IPS-15b (cell line): Measurements from ENCODE around the gene COX8A.

Source experiments
- H3K27me3 ChIP-seq: one replicate; pipeline ENCODE4 v1.6.1; 2013; ENCODE audit warnings: low read length; ENCODE audit not compliant: control insufficient read depth, insufficient read depth
- H3K36me3 ChIP-seq: one replicate; pipeline ENCODE4 v1.6.1; 2013; ENCODE audit warnings: low read length; ENCODE audit not compliant: control insufficient read depth, insufficient read depth
- H3K4me1 ChIP-seq: one replicate; pipeline ENCODE4 v1.6.1; 2013; ENCODE audit warnings: mild to moderate bottlenecking, low read length; ENCODE audit not compliant: control insufficient read depth, insufficient read depth
- H3K4me3 ChIP-seq: one replicate; pipeline ENCODE4 v1.5.1; 2013; ENCODE audit warnings: low read depth, low read length
- H3K9ac ChIP-seq: one replicate; pipeline ENCODE4 v1.6.1; 2013; ENCODE audit warnings: low read depth, mild to moderate bottlenecking, low read length
- H3K9me3 ChIP-seq: one replicate; pipeline ENCODE4 v1.6.1; 2013; ENCODE audit warnings: mild to moderate bottlenecking, low read length; ENCODE audit not compliant: control insufficient read depth, insufficient read depth

COX8A gene

DNA sequence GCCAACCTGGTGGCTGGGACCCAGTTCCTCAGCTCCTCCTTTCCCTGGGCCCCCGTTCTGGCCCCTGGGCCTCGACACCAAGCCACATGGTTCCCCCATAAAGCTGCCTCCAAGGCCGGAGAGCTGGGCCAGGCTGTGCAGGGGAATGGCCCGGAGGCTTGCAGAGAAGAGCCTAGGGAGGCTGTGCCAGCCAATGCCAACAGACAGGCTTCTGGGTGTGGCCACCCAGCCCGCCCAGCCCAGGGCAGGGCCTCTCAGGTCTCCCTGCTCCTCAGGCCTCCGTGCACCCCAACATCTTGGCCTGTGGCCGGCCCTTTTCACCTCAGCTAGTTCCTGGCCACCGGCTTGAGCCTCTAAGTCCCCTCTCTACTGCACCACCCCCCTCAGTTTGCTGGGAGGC lies 43.9 kb downstream of the COX8A start:
- Histone ChIP-seq H3K9ac (no peak overlapping the region), H3K9me3 (no peaks in the 10 kb centered on the region), H3K27me3 (peaks cover 6% of the 10 kb centered on the region), H3K36me3 (no peaks in the 10 kb centered on the region), H3K4me1 (no peaks in the 10 kb centered on the region), H3K4me3 (no peak overlapping the region)

DNA sequence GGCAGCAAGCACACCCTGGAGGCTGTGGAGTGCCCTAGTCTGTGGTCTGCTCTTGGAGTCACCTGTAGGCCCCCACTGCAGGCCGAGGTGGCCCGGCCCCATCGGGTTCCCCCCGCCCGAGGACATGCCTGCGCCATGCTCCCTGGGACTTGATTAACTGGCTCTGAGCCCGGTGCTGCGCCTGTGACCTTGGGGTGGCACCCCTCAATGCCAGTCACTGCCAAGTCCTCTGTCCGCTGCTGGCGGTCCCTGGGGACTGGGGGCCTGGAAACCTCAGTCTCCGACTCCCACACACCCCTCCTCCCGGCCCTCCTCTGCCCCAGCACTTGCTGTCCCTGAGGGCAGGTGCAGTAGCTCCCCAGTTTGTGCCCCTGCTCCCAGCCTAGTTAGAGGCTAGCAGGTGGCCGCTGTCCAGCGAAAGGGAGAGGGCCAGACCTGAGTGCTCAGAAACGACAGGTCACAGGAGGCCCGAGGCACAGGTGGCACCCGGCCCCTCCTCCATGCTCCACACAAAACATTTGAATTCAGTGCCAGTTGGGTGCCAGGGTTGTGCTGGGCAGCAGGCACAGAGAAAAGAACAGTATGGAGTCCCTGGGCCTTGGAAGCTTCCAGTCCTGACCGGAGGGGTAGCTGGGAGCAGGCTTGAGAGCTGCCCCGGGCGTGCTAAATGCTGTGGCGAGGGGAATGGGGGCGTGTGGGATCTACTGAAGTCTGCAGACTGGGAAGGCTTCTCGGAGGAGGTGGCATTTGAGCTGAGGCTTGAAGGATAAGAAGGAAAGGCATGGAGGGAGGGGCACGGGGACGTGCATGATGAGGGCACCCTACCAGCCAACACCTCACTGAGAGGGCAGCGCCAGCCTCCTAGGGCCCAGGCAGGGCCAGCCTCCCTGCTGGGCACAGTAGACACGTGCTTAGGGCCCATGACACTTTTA lies 45.0 kb downstream of the COX8A start:
- H3K9ac ChIP-seq = no peak overlapping the region
- H3K4me1 ChIP-seq = peaks cover 2% of the 10 kb centered on the region
- peaks cover 6% of the 10 kb centered on the region for H3K27me3 ChIP-seq
- H3K36me3 ChIP-seq = no peaks in the 10 kb centered on the region
- no peak overlapping the region for H3K4me3 ChIP-seq
- no peaks in the 10 kb centered on the region for H3K9me3 ChIP-seq

DNA sequence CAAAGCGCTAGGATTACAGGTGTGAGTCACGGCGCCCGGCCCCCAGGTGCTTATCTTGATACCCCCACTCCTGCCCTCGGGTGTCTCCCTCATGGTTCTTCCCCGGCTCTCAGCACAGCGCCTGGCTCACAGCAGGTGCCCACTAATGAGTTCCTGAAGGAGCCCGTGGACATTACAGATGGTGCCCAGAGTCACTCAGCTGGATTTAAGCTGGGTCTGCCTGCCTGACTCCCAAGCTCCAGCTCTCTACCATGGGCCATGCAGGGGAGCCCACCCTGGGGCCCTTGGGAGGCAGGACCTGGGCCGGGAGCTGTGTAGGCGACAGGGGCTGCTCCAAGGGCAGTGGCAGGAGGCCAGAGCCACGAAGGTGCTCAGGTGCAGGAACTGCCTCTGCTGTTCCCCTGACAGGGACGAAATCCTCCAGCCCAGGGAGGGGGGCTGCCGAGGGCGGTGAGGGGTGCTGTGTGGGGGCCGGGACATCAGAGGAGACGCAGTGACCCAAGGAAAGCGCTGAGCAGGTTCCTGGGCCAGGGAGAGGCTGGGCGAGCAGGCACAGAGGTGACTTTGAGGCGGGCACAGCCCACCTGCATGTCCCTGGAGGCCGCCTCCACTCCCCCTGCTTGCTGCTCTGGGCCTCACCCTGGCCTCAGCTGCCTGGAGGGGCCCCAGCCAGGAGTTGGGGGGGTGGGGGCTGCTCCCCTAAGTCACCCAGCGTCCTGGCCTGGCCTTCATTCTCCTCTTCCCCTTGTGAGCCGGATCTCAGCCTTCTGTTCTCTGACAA lies 46.7 kb downstream of the COX8A start:
- H3K4me1 ChIP-seq = peaks cover 6% of the 10 kb centered on the region
- no peaks in the 10 kb centered on the region for H3K36me3 ChIP-seq
- H3K4me3 ChIP-seq = no peak overlapping the region
- H3K27me3 ChIP-seq = peaks cover 6% of the 10 kb centered on the region
- H3K9me3 ChIP-seq = no peaks in the 10 kb centered on the region
- H3K9ac ChIP-seq = no peak overlapping the region

DNA sequence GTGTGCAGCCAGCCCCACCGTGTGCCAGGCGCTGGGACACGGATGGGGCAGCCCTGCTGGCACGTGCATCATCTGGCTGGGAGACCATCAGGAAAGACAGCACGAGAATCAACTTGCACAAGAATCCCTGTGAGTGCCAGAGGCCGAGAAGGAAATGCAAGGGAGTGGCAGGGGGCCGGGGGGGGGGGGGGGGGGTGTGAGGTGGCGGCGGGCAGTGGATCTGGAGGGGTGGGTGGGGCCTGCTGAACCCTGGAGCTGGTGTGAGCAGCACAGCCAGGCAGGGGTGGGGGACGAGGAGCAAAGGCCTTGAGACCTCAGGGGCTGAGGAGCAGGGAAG lies 47.3 kb downstream of the COX8A start:
- H3K9ac ChIP-seq = no peak overlapping the region
- no peak overlapping the region for H3K4me3 ChIP-seq
- peaks cover 6% of the 10 kb centered on the region for H3K4me1 ChIP-seq
- no peaks in the 10 kb centered on the region for H3K9me3 ChIP-seq
- H3K36me3 ChIP-seq = no peaks in the 10 kb centered on the region
- peaks cover 6% of the 10 kb centered on the region for H3K27me3 ChIP-seq

DNA sequence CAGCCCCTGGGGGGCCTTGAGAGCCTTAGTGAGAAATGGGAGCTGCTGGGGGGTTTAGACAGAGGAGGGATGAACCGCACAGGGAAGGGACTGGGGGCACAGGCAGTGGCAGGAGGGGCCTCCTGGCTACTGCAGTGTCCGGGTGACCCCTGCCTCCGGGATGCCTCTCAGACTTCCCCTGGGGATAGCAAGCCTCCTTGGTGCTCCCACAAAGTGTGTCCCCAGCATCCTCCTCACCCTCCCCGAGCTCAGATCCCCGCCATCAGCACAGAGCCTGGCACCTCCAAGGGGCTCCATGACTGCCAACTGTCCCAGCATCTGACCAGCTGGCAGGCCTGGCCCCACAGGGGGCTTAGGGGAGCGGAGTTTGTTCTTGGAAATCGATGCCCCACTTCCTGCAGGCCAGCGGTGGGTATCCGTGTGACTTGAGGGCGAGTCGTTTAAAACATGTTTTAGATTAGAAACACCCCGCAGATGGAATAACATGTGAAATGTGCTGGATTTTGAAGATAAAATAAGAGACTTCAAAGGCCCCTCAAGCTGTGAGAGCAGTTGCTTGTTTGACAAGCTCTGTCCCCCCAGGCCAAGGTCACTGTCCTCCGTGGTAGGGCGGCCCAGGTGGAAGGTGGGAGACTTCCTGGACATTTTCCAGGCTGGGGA lies 47.8 kb downstream of the COX8A start:
- Histone ChIP-seq H3K4me3 (no peak overlapping the region), H3K4me1 (peaks cover 8% of the 10 kb centered on the region), H3K9ac (no peak overlapping the region)

DNA sequence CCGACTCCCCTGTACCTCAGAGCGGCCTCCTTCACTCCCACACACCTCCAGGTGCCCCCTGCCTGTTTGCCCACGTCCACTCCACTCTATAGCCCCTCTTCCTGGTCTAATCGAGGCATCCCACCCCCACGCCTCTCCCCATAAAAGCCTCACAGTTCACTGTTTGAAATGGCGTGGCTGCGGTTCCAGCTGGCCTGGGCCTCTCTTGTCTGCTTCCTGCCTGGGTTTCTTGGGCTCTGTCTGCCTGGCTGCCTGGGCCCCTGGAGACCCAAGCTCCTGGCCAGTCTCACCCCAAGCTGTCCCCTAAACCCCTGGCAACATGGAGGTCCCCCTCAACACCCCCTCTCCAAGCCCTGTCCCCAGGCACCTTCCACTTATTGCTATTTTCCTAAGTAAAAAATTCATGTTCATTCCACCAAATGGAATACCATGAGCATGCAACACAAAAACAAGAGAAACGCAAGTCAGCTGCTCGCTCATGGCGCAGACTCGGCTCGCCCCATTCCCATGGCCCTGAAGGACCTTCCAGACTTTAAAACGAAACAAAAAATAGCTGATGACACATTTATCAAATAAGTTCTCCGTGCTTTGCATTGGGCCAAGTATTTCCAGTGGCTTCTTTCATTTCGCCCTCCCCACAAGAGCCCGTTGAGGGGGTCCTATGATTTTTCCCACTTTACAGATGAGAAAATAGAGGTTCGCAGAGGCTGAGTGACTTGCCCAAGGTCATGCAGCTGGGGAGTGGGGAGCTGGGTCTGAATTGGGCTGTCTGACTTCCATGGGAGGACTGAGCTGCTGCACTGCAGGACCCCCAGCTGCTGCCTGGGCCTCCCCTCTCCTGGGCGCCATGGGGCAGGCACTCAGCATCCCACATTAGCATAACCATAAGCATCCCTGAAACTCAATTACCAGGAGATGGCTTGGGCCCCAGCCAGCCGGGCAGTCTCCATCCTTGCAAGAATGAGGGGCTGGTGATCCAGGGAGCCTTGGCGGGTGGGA lies 49.6 kb downstream of the COX8A start:
- H3K27me3 ChIP-seq = peaks cover 6% of the 10 kb centered on the region
- H3K4me1 ChIP-seq = peaks cover 15% of the 10 kb centered on the region
- no peak overlapping the region for H3K9ac ChIP-seq
- no peaks in the 10 kb centered on the region for H3K9me3 ChIP-seq
- H3K36me3 ChIP-seq = no peaks in the 10 kb centered on the region
- no peak overlapping the region for H3K4me3 ChIP-seq

More for the DNA sequence above, 47.8 kb downstream of the COX8A start:
- H3K27me3 ChIP-seq = peaks cover 6% of the 10 kb centered on the region
- no peaks in the 10 kb centered on the region for H3K36me3 ChIP-seq
- H3K9me3 ChIP-seq = no peaks in the 10 kb centered on the region

DNA sequence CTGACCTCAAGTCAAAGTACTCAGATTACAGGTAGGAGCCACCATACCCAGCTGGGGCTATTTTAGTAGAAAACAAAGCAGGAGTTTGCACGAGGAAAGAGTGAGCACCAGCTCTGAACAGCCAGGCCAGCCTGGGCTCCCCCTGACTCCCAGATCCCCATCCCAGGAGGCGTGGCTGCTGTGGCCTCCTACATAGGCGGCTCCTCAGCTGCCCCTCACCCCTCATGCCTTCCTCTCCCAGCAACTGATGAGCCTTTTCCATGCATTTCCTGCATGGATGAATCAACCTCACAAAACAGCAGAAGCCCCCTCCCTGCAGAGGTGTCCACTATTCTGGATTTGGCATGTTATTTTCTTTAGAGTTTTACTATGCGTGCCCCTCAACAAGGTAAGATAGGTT lies 50.8 kb downstream of the COX8A start:
- no peak overlapping the region for H3K4me3 ChIP-seq
- peaks cover 13% of the 10 kb centered on the region for H3K27me3 ChIP-seq
- H3K36me3 ChIP-seq = no peaks in the 10 kb centered on the region
- peaks cover 16% of the 10 kb centered on the region for H3K4me1 ChIP-seq
- no peak overlapping the region for H3K9ac ChIP-seq
- H3K9me3 ChIP-seq = no peaks in the 10 kb centered on the region
